ENCODE measurements around the gene ATG2A. TPM values are rescaled to one million over a fixed set of nuclear protein-coding genes. Genes with fewer than 3 reads are reported as not detected.

Gene ATG2A
- total RNA-seq, 6 experiments from 2014 or later: 19.0 to 21.7 (median 20.0) TPM

- peak overlapping the region; percentile 99 for H3K4me3 Mint-ChIP-seq
- H3K27ac Mint-ChIP-seq: peak overlapping the region; percentile 91
- H3K4me1 Mint-ChIP-seq (ENCODE audit: low read depth): peaks cover 73% of the 10 kb centered on the region
- no peak for DNase-seq
- H3K9me3 Mint-ChIP-seq: no peaks in the 10 kb centered on the region
- no peak for TF ChIP-seq CTCF (IDR thresholded peaks at IDR 0.05)
- peaks cover 14% of the 10 kb centered on the region for H3K27me3 Mint-ChIP-seq (ENCODE audit: insufficient read depth)
- peaks cover 53% of the 10 kb centered on the region for H3K36me3 Mint-ChIP-seq (ENCODE audit: low read depth)
These were observed 41.4 kb downstream of the ATG2A start for GRCh38 chr11:64875369-64876228.

GRCh38 chr11:64874308-64875240 is 42.4 kb downstream of the ATG2A start:
- no peak overlapping the region; the same call in 1 of the 2 replicates for H3K27ac Mint-ChIP-seq
- DNase-seq: no peak
- TF ChIP-seq CTCF (IDR thresholded peaks at IDR 0.05): no peak
- H3K4me1 Mint-ChIP-seq (ENCODE audit: low read depth): peaks cover 73% of the 10 kb centered on the region
- H3K4me3 Mint-ChIP-seq: peak overlapping the region; percentile 99
- H3K36me3 Mint-ChIP-seq (ENCODE audit: low read depth): peaks cover 53% of the 10 kb centered on the region
- peaks cover 14% of the 10 kb centered on the region for H3K27me3 Mint-ChIP-seq (ENCODE audit: insufficient read depth)
- H3K9me3 Mint-ChIP-seq: no peaks in the 10 kb centered on the region

- no peak overlapping the region for H3K27ac Mint-ChIP-seq
- TF ChIP-seq CTCF (IDR thresholded peaks at IDR 0.05): no peak
- H3K27me3 Mint-ChIP-seq (ENCODE audit: insufficient read depth): peaks cover 10% of the 10 kb centered on the region
- H3K36me3 Mint-ChIP-seq (ENCODE audit: low read depth): peaks cover 62% of the 10 kb centered on the region
- H3K9me3 Mint-ChIP-seq: no peaks in the 10 kb centered on the region
- H3K4me1 Mint-ChIP-seq (ENCODE audit: low read depth): peaks cover 81% of the 10 kb centered on the region
- H3K4me3 Mint-ChIP-seq: no peak overlapping the region
- DNase-seq: no peak
These were observed 44.1 kb downstream of the ATG2A start for GRCh38 chr11:64872790-64873488.

- TF ChIP-seq CTCF (IDR thresholded peaks at IDR 0.05): no peak
- peaks cover 81% of the 10 kb centered on the region for H3K4me1 Mint-ChIP-seq (ENCODE audit: low read depth)
- no peaks in the 10 kb centered on the region for H3K9me3 Mint-ChIP-seq
- H3K27ac Mint-ChIP-seq: peak overlapping the region; percentile 91
- DNase-seq: no peak
- peak overlapping the region; percentile 70 for H3K4me3 Mint-ChIP-seq
- no peaks in the 10 kb centered on the region; the same call in 1 of the 2 replicates for H3K27me3 Mint-ChIP-seq (ENCODE audit: insufficient read depth)
- peaks cover 54% of the 10 kb centered on the region for H3K36me3 Mint-ChIP-seq (ENCODE audit: low read depth)
These were observed 45.5 kb downstream of the ATG2A start for GRCh38 chr11:64871492-64871891.

GRCh38 chr11:64870893-64871466 is 46.0 kb downstream of the ATG2A start:
- H3K27ac Mint-ChIP-seq: peak overlapping the region; percentile 91
- H3K9me3 Mint-ChIP-seq: peaks cover 2% of the 10 kb centered on the region; the same call in 1 of the 2 replicates
- peaks cover 54% of the 10 kb centered on the region for H3K36me3 Mint-ChIP-seq (ENCODE audit: low read depth)
- TF ChIP-seq CTCF (IDR thresholded peaks at IDR 0.05): no peak
- H3K27me3 Mint-ChIP-seq (ENCODE audit: insufficient read depth): no peaks in the 10 kb centered on the region; the same call in 1 of the 2 replicates
- H3K4me1 Mint-ChIP-seq (ENCODE audit: low read depth): peaks cover 81% of the 10 kb centered on the region
- no peak for DNase-seq
- H3K4me3 Mint-ChIP-seq: peak overlapping the region; percentile 79
